H1 (cell line): ENCODE measurements around the gene FBXO2. TPM values are rescaled to one million over a fixed set of nuclear protein-coding genes. Genes with fewer than 3 reads are reported as not detected.

ENCODE experiments used
- CTCF ChIA-PET: fragments of 300-600 bp; sonication (Branson Sonifier 250); formaldehyde crosslinking; loops from one replicate; lab custom pipeline; 2021; ENCODE audit not compliant: partially characterized antibody; lab: Charles Lee
- POLR2A ChIA-PET: fragments of 300-600 bp; sonication (Branson Sonifier 250); formaldehyde crosslinking; loops from one replicate; lab custom pipeline; 2021; ENCODE audit warnings: inconsistent platforms; ENCODE audit not compliant: partially characterized antibody; lab: Charles Lee
- DNase-seq, 2 experiments: peaks; one replicate each; pipeline versions ENCODE4 v3.0.0 to v3.0.0-alpha.2; 2010 to 2022; ENCODE audit warnings: low spot score in 2 of 2, low read depth in 1 of 2, mixed read lengths in 1 of 2
- FAIRE-seq: peaks from 2 replicates; lab custom pipeline; 2011; peaks lifted over from hg19 to GRCh38; lab: Jason Lieb, UNC
- H2AFZ ChIP-seq: 2 replicates; pipeline ENCODE4 v1.8.1; 2012; ENCODE audit warnings: low read length, inconsistent platforms
- H2AK5ac ChIP-seq: 2 replicates; pipeline ENCODE4 v1.6.1; 2013; ENCODE audit warnings: low read depth, low read length
- H2BK120ac ChIP-seq: replicated peaks from 2 replicates; pipeline ENCODE3; 2013; ENCODE audit warnings: low read depth, low read length, inconsistent platforms
- H2BK12ac ChIP-seq: 2 replicates; pipeline ENCODE4 v1.6.1; 2013; ENCODE audit warnings: low read depth, low read length
- H2BK15ac ChIP-seq: 2 replicates; pipeline ENCODE4 v1.6.1; 2013; ENCODE audit warnings: low read length
- H2BK20ac ChIP-seq: 2 replicates; pipeline ENCODE4 v1.6.1; 2013; ENCODE audit warnings: low read length
- H2BK5ac ChIP-seq: 2 replicates; pipeline ENCODE4 v1.6.1; 2013; ENCODE audit warnings: low read depth, low read length
- H3K14ac ChIP-seq: 2 replicates; pipeline ENCODE4 v1.6.1; 2013; ENCODE audit warnings: inconsistent platforms; ENCODE audit not compliant: insufficient read length
- H3K18ac ChIP-seq: 2 replicates; pipeline ENCODE4 v1.6.1; 2013; ENCODE audit warnings: low read length; ENCODE audit errors: extremely low read depth
- H3K23ac ChIP-seq: 2 replicates; pipeline ENCODE4 v1.6.1; 2013; ENCODE audit warnings: inconsistent platforms; ENCODE audit not compliant: insufficient read length
- H3K23me2 ChIP-seq: 2 replicates; pipeline ENCODE4 v1.6.1; 2013; ENCODE audit warnings: low read depth, low read length
- H3K27ac ChIP-seq: 2 replicates; pipeline ENCODE4 v1.6.1; 2011; ENCODE audit warnings: low read depth, low read length, inconsistent platforms
- H3K27me3 ChIP-seq, 4 experiments: replicated peaks in 1 of 4; 1 replicate in 1 of 4; 2 replicates in 3 of 4; pipeline versions ENCODE4 v1.6.1 to v1.8.1; 2011 to 2013; ENCODE audit warnings: low read length in 3 of 4, mild to moderate bottlenecking in 3 of 4, inconsistent platforms in 2 of 4, mixed read lengths in 2 of 4, moderate library complexity in 1 of 4; ENCODE audit not compliant: control insufficient read depth in 3 of 4, insufficient read depth in 3 of 4; ENCODE audit errors: extremely low read depth in 1 of 4
- H3K36me3 ChIP-seq, 4 experiments: 2 replicates each; pipeline versions ENCODE4 v1.6.1 to v1.8.1; 2011 to 2013; ENCODE audit warnings: mild to moderate bottlenecking in 4 of 4, low read length in 3 of 4, moderate library complexity in 2 of 4, control low read depth in 1 of 4, inconsistent platforms in 1 of 4; ENCODE audit not compliant: insufficient read depth in 4 of 4, control insufficient read depth in 2 of 4
- H3K4ac ChIP-seq: replicated peaks from 2 replicates; pipeline ENCODE3; 2013; ENCODE audit warnings: low read length, low read depth, mixed read lengths, inconsistent platforms; ENCODE audit not compliant: insufficient read length
- H3K4me1 ChIP-seq, 4 experiments: replicated peaks in 1 of 4; 1 replicate in 1 of 4; 2 replicates in 3 of 4; pipeline versions ENCODE4 v1.6.1 to v1.8.1; 2011 to 2013; ENCODE audit warnings: low read length in 3 of 4, inconsistent platforms in 2 of 4, mixed read lengths in 1 of 4; ENCODE audit not compliant: insufficient read depth in 4 of 4, control insufficient read depth in 3 of 4
- H3K4me2 ChIP-seq, 2 experiments: 2 replicates each; pipeline versions ENCODE4 v1.6.1 to v1.8.1; 2011 to 2013; ENCODE audit warnings: low read depth in 2 of 2, low read length in 2 of 2, control low read depth in 1 of 2, inconsistent platforms in 1 of 2, mild to moderate bottlenecking in 1 of 2; ENCODE audit not compliant: insufficient read depth in 1 of 2
- H3K4me3 ChIP-seq, 4 experiments: fragments of 200-600, 300-600 bp in 1 of 4; sonication (generic), shearing (Covaris generic), sonication (Bioruptor Twin) in 1 of 4; 2 replicates each; pipeline versions ENCODE4 v1.5.1 to v1.8.1; 2011 to 2016; ENCODE audit warnings: low read length in 4 of 4, low read depth in 3 of 4, control low read depth in 2 of 4, inconsistent platforms in 2 of 4, mild to moderate bottlenecking in 2 of 4, mixed read lengths in 1 of 4, moderate library complexity in 1 of 4; ENCODE audit not compliant: insufficient read depth in 2 of 4; ENCODE audit errors: extremely low read depth in 1 of 4
- H3K56ac ChIP-seq: replicated peaks from 2 replicates; pipeline ENCODE3; 2013; ENCODE audit warnings: low read depth, mild to moderate bottlenecking, mixed read lengths, low read length, inconsistent platforms; ENCODE audit not compliant: insufficient read length
- H3K79me1 ChIP-seq: 2 replicates; pipeline ENCODE4 v1.6.1; 2013; ENCODE audit warnings: low read depth, low read length, control low read depth
- H3K79me2 ChIP-seq, 2 experiments: 2 replicates each; pipeline versions ENCODE4 v1.6.1 to v1.8.1; 2012 to 2013; ENCODE audit warnings: low read length in 2 of 2, mild to moderate bottlenecking in 2 of 2, inconsistent platforms in 1 of 2; ENCODE audit not compliant: insufficient read depth in 2 of 2, control insufficient read depth in 1 of 2
- H3K9ac ChIP-seq, 4 experiments: replicated peaks in 1 of 4; 1 replicate in 1 of 4; 2 replicates in 3 of 4; pipeline versions ENCODE4 v1.6.1 to v1.8.1; 2011 to 2013; ENCODE audit warnings: low read depth in 3 of 4, low read length in 3 of 4, control low read depth in 2 of 4, mild to moderate bottlenecking in 2 of 4, moderate library complexity in 2 of 4, inconsistent platforms in 1 of 4; ENCODE audit errors: extremely low read depth in 1 of 4
- H3K9me3 ChIP-seq, 2 experiments: 2 replicates each; pipeline versions ENCODE4 v1.6.1 to v1.8.1; 2012 to 2013; ENCODE audit warnings: mild to moderate bottlenecking in 2 of 2, moderate library complexity in 2 of 2, control low read depth in 1 of 2, inconsistent platforms in 1 of 2, low read depth in 1 of 2, low read length in 1 of 2, mixed read lengths in 1 of 2; ENCODE audit not compliant: insufficient read depth in 2 of 2
- H4K20me1 ChIP-seq, 2 experiments: replicated peaks in 1 of 2; 2 replicates each; pipeline versions ENCODE3 to v1.8.1; 2011 to 2013; ENCODE audit warnings: inconsistent platforms in 2 of 2, low read length in 2 of 2, mild to moderate bottlenecking in 1 of 2; ENCODE audit not compliant: insufficient read depth in 2 of 2, control insufficient read depth in 1 of 2
- H4K5ac ChIP-seq: 2 replicates; pipeline ENCODE4 v1.6.1; 2013; ENCODE audit warnings: low read length, low read depth, mixed read lengths, inconsistent platforms; ENCODE audit not compliant: insufficient read length
- H4K8ac ChIP-seq: 2 replicates; pipeline ENCODE4 v1.8.0; 2013; ENCODE audit warnings: mild to moderate bottlenecking, moderate library complexity, low read length, inconsistent platforms; ENCODE audit not compliant: insufficient read depth; ENCODE audit errors: extremely low read depth
- H4K91ac ChIP-seq: replicated peaks from 2 replicates; pipeline ENCODE3; 2013; ENCODE audit warnings: low read length, mixed read lengths, inconsistent platforms; ENCODE audit not compliant: insufficient read length
- BRCA1 ChIP-seq: IDR thresholded peaks from 2 replicates; pipeline ENCODE4 v1.6.1; 2012; ENCODE audit warnings: low read depth, low read length, improper control_type of control experiment
- KDM1A ChIP-seq: fragments of 200-600, 300-600 bp; sonication (generic); IDR thresholded peaks from 2 replicates; pipeline ENCODE4 v1.7.1; 2016; ENCODE audit warnings: mild to moderate bottlenecking, low read length, borderline replicate concordance
- KDM5A ChIP-seq: fragments of 200-600 bp; IDR thresholded peaks from 2 replicates; pipeline ENCODE4 v1.7.1; 2012; ENCODE audit warnings: mild to moderate bottlenecking, low read length, inconsistent platforms, mixed read lengths
- MAFK ChIP-seq: IDR thresholded peaks from 2 replicates; pipeline ENCODE4 v1.6.1; 2012; ENCODE audit warnings: low read depth, mild to moderate bottlenecking, improper control_type of control experiment, low read length
- POLR2AphosphoS5 ChIP-seq: IDR thresholded peaks from 2 replicates; pipeline ENCODE4 v1.6.1; 2011; ENCODE audit warnings: low read depth, low read length
- RBBP5 ChIP-seq: IDR thresholded peaks from 2 replicates; pipeline ENCODE4 v1.7.1; 2012; ENCODE audit warnings: low read depth, mild to moderate bottlenecking, inconsistent platforms, low read length, moderate library complexity, borderline replicate concordance
- RNF2 ChIP-seq: fragments of 200-900, 300-1000 bp; sonication (generic); IDR thresholded peaks from 2 replicates; pipeline ENCODE4 v1.7.1; 2016; ENCODE audit warnings: borderline replicate concordance, low read depth, mild to moderate bottlenecking, antibody characterized with exemption, low read length; ENCODE audit not compliant: poor library complexity, severe bottlenecking; ENCODE audit errors: missing control alignments
- SIX5 ChIP-seq: IDR thresholded peaks from 2 replicates; pipeline ENCODE4 v1.6.1; 2011; ENCODE audit warnings: mild to moderate bottlenecking, low read depth, low read length
- SRF ChIP-seq: IDR thresholded peaks from 2 replicates; pipeline ENCODE4 v1.6.1; 2011; ENCODE audit warnings: mild to moderate bottlenecking, low read depth, low read length, moderate library complexity
- TAF7 ChIP-seq: optimal IDR thresholded peaks from 2 replicates; pipeline ENCODE3; 2011; ENCODE audit warnings: low read depth, mild to moderate bottlenecking, inconsistent platforms, low read length, moderate library complexity, borderline replicate concordance
- WGBS, 2 experiments: shearing (Covaris generic) in 1 of 2; methylation state at CpG; one replicate each; pipeline versions ENCODE4 v1.1.6 to v1.1.7; 2013 to 2015; ENCODE audit warnings: low lambda C conversion rate in 2 of 2, mixed read lengths in 2 of 2, inconsistent platforms in 1 of 2, low coverage in 1 of 2, missing lambda C conversion rate in 1 of 2; ENCODE audit not compliant: insufficient replicate concordance in 2 of 2, insufficient coverage in 1 of 2, insufficient read length in 1 of 2; ENCODE audit errors: extremely low coverage in 1 of 2, missing lambda C conversion rate in 1 of 2; 5-methylcytosine and 5-hydroxymethylcytosine counted together
- polyA plus RNA-seq, 7 experiments: library from polyadenylated mRNA; depleted of rRNA in 3 of 7; stranded (reverse) in 5 of 7; unstranded in 2 of 7; fragments of >200 nt in 5 of 7; fragments of 200-250 nt in 2 of 7; gene quantifications; 1 replicate in 5 of 7; 2 replicates in 1 of 7; 4 replicates in 1 of 7; pipeline versions ENCODE4 v1.2.1 to v1.2.3, GENCODE V29; 2011 to 2013; ENCODE audit warnings: missing spikeins in 2 of 7, mixed read lengths in 2 of 7
- total RNA-seq: library from RNA; stranded (reverse); fragmentation: NEBNext Ultra II Directional; extraction: Animal tissue kit (Norgen Biotek cat#: 25700); gene quantifications from 2 replicates; pipeline ENCODE4 v1.2.1, GENCODE V29; 2021

The FBXO2 gene
- total and polyA plus RNA-seq, 2 of the 8 experiments (the other 6 are each of a cell fraction or from before 2014, with no cell fraction given), result 51.3 to 57.9 TPM

GRCh38 chr1:11628767-11629166 is 25.5 kb downstream of the FBXO2 start:
- no peaks in the 10 kb centered on the region for H3K9me3 ChIP-seq
- H3K4me1 ChIP-seq, result no peaks in the 10 kb centered on the region
- no peak overlapping the region for H3K4me2 ChIP-seq
- no peaks in the 10 kb centered on the region for H3K79me2 ChIP-seq
- no peak overlapping the region for H3K9ac ChIP-seq
- no peak overlapping the region for H2BK5ac ChIP-seq
- no peak overlapping the region for H3K23ac ChIP-seq
- no peak overlapping the region for H3K14ac ChIP-seq
- H2AFZ ChIP-seq, result no peak overlapping the region
- H2BK20ac ChIP-seq, result no peak overlapping the region
- no peak overlapping the region for H2BK15ac ChIP-seq
- no peak overlapping the region for H2BK12ac ChIP-seq
- H4K5ac ChIP-seq, result no peak overlapping the region
- no peaks in the 10 kb centered on the region for H4K20me1 ChIP-seq
- 95% methylated on average over 7 of the region's 7 CpGs; no CpG with 5 or more reads in 1 of the 2 experiments for WGBS, 2 experiments
- DNase-seq (no peak), FAIRE-seq (no peak)
- no peaks in the 10 kb centered on the region for H3K36me3 ChIP-seq
- no peak overlapping the region for H2AK5ac ChIP-seq
- H3K18ac ChIP-seq, result no peak overlapping the region
- no peaks in the 10 kb centered on the region for H3K79me1 ChIP-seq
- no peak overlapping the region for H4K91ac ChIP-seq
- H3K27ac ChIP-seq, result no peak overlapping the region
- H3K56ac ChIP-seq, result no peak overlapping the region
- no peak overlapping the region for H4K8ac ChIP-seq
- CTCF ChIA-PET, result interaction anchor here (0.6 to 2.3 kb wide), 5 partner anchors 13 to 578 kb away, joined by 3 to 10 read pairs (median 3); no protein-coding TSS in a partner anchor
- no peak overlapping the region for H3K4me3 ChIP-seq
- H3K4ac ChIP-seq, result no peak overlapping the region
- POLR2A ChIA-PET, result interaction anchor here (0.7 kb wide), 1 partner anchor 8 kb away, joined by 3 read pairs; no protein-coding TSS in a partner anchor
- H2BK120ac ChIP-seq, result no peak overlapping the region
- H3K27me3 ChIP-seq, result no peaks in the 10 kb centered on the region
- H3K23me2 ChIP-seq, result no peaks in the 10 kb centered on the region
- TF ChIP-seq KDM1A (no peak), SRF (no peak), RBBP5 (no peak), TAF7 (no peak), SIX5 (no peak), MAFK (no peak), KDM5A (no peak), POLR2AphosphoS5 (no peak), RNF2 (no peak), BRCA1 (no peak)
